WTC11 (cell line): Measurements from ENCODE around the gene CISTR. TPM values are rescaled to one million over a fixed set of nuclear protein-coding genes. Genes with fewer than 3 reads are reported as not detected.

Experiments
- ATAC-seq: fragments of 200-7000 bp; cut with Tn5 transposase; 2 replicates; pipeline ENCODE4 v1.10.0; 2021; ENCODE audit warnings: mild to moderate bottlenecking, moderate library complexity
- CTCF ChIA-PET: fragments of 300-600 bp; sonication (Branson Sonifier 250); formaldehyde crosslinking; loops from one replicate; lab custom pipeline; 2021; ENCODE audit warnings: antibody characterized with exemption; lab: Charles Lee
- POLR2A ChIA-PET: fragments of 350-600 bp; sonication (Branson Sonifier 250); formaldehyde crosslinking; loops from one replicate; lab custom pipeline; 2021; ENCODE audit warnings: antibody characterized with exemption; lab: Charles Lee
- DNase-seq: peaks from one replicate; pipeline ENCODE4 v3.0.0; 2021; ENCODE audit warnings: low spot score
- H3K27ac Mint-ChIP-seq: 2 replicates; pipeline ENCODE4 v1.8.0; 2021; ENCODE audit warnings: mixed read lengths
- H3K27me3 Mint-ChIP-seq: 2 replicates; pipeline ENCODE4 v1.8.0; 2021; ENCODE audit warnings: low read depth, mild to moderate bottlenecking, moderate library complexity, mixed read lengths
- H3K36me3 Mint-ChIP-seq: 2 replicates; pipeline ENCODE4 v1.8.0; 2021; ENCODE audit warnings: mixed read lengths
- H3K4me1 Mint-ChIP-seq: 2 replicates; pipeline ENCODE4 v1.8.0; 2022; ENCODE audit warnings: mixed read lengths
- H3K4me3 Mint-ChIP-seq: 2 replicates; pipeline ENCODE4 v1.8.0; 2021; ENCODE audit warnings: mild to moderate bottlenecking, moderate library complexity, mixed read lengths
- H3K9me3 Mint-ChIP-seq: 2 replicates; pipeline ENCODE4 v1.8.0; 2021; ENCODE audit warnings: mixed read lengths
- ATF3 ChIP-seq: sonication (generic); formaldehyde crosslinking; conservative IDR thresholded peaks from 2 replicates; pipeline ENCODE4 v1.8.1; 2022; ENCODE audit warnings: mild to moderate bottlenecking, missing genetic modification reagents
- CDX4 ChIP-seq: fragments of 250-450 bp; sonication (Bioruptor Pico); IDR thresholded peaks from 2 replicates; pipeline ENCODE4 v1.9.0; 2021; ENCODE audit warnings: moderate library complexity, mild to moderate bottlenecking, inconsistent platforms, borderline replicate concordance
- FOXK1 ChIP-seq: sonication (generic); formaldehyde crosslinking; IDR thresholded peaks from 2 replicates; pipeline ENCODE4 v1.8.0; 2022; ENCODE audit warnings: mild to moderate bottlenecking, moderate library complexity, missing genetic modification reagents
- FOXP1 ChIP-seq: sonication (generic); formaldehyde crosslinking; IDR thresholded peaks from 2 replicates; pipeline ENCODE4 v1.8.0; 2022; ENCODE audit warnings: missing genetic modification reagents, mild to moderate bottlenecking, moderate library complexity, borderline replicate concordance
- FOXP4 ChIP-seq: sonication (generic); formaldehyde crosslinking; IDR thresholded peaks from 2 replicates; pipeline ENCODE4 v1.8.0; 2022; ENCODE audit warnings: mild to moderate bottlenecking, missing genetic modification reagents
- IRF2 ChIP-seq: sonication (generic); formaldehyde crosslinking; IDR thresholded peaks from 2 replicates; pipeline ENCODE4 v1.8.0; 2022; ENCODE audit warnings: low read depth, missing genetic modification reagents, borderline replicate concordance
- JUN ChIP-seq: sonication (generic); formaldehyde crosslinking; IDR thresholded peaks from 2 replicates; pipeline ENCODE4 v1.8.0; 2023; ENCODE audit warnings: mild to moderate bottlenecking, missing genetic modification reagents
- KAT7 ChIP-seq: sonication (generic); formaldehyde crosslinking; IDR thresholded peaks from 2 replicates; pipeline ENCODE4 v1.8.1; 2023; ENCODE audit warnings: missing genetic modification reagents, mild to moderate bottlenecking, borderline replicate concordance
- MAX ChIP-seq: sonication (generic); formaldehyde crosslinking; IDR thresholded peaks from 2 replicates; pipeline ENCODE4 v1.8.0; 2022; ENCODE audit warnings: mild to moderate bottlenecking, missing genetic modification reagents
- MLX ChIP-seq: sonication (generic); formaldehyde crosslinking; IDR thresholded peaks from 2 replicates; pipeline ENCODE4 v1.8.1; 2023; ENCODE audit warnings: mild to moderate bottlenecking, missing genetic modification reagents, moderate library complexity
- MXD4 ChIP-seq: fragments of 250-450 bp; sonication (Bioruptor Pico); IDR thresholded peaks from 2 replicates; pipeline ENCODE4 v1.8.0; 2021; ENCODE audit warnings: mild to moderate bottlenecking, moderate library complexity, borderline replicate concordance
- NR2C2 ChIP-seq: sonication (generic); formaldehyde crosslinking; IDR thresholded peaks from 2 replicates; pipeline ENCODE4 v1.8.0; 2022; ENCODE audit warnings: mild to moderate bottlenecking, missing genetic modification reagents
- PRRX2 ChIP-seq: fragments of 250-450 bp; sonication (Bioruptor Pico); IDR thresholded peaks from 2 replicates; pipeline ENCODE4 v1.8.0; 2021; ENCODE audit warnings: mild to moderate bottlenecking
- RELA ChIP-seq: sonication (generic); formaldehyde crosslinking; IDR thresholded peaks from 2 replicates; pipeline ENCODE4 v1.8.1; 2022; ENCODE audit warnings: missing genetic modification reagents, mild to moderate bottlenecking, borderline replicate concordance
- RORB ChIP-seq: fragments of 250-450 bp; sonication (Bioruptor Pico); IDR thresholded peaks from 2 replicates; pipeline ENCODE4 v1.9.0; 2021; ENCODE audit warnings: mild to moderate bottlenecking
- SOX15 ChIP-seq: fragments of 250-450 bp; sonication (Bioruptor Pico); IDR thresholded peaks from 2 replicates; pipeline ENCODE4 v1.9.0; 2021; ENCODE audit warnings: mild to moderate bottlenecking
- STAT6 ChIP-seq: sonication (generic); formaldehyde crosslinking; conservative IDR thresholded peaks from 2 replicates; pipeline ENCODE4 v1.8.1; 2023; ENCODE audit warnings: mild to moderate bottlenecking, low read depth, missing genetic modification reagents, moderate library complexity
- TEAD1 ChIP-seq: sonication (generic); formaldehyde crosslinking; IDR thresholded peaks from 2 replicates; pipeline ENCODE4 v1.8.0; 2022; ENCODE audit warnings: mild to moderate bottlenecking, missing genetic modification reagents
- USF1 ChIP-seq: sonication (generic); formaldehyde crosslinking; IDR thresholded peaks from 2 replicates; pipeline ENCODE4 v1.8.0; 2022; ENCODE audit warnings: mild to moderate bottlenecking, missing genetic modification reagents
- USF2 ChIP-seq: sonication (generic); formaldehyde crosslinking; IDR thresholded peaks from 2 replicates; pipeline ENCODE4 v1.8.1; 2023; ENCODE audit warnings: mild to moderate bottlenecking, missing genetic modification reagents, moderate library complexity
- ZNF317 ChIP-seq: sonication (generic); formaldehyde crosslinking; IDR thresholded peaks from 2 replicates; pipeline ENCODE4 v1.8.1; 2023; ENCODE audit warnings: low read depth, mild to moderate bottlenecking, moderate library complexity, missing genetic modification reagents, borderline replicate concordance
- ZNF396 ChIP-seq: fragments of 250-450 bp; sonication (Bioruptor Pico); IDR thresholded peaks from 2 replicates; pipeline ENCODE4 v1.8.0; 2021; ENCODE audit warnings: mild to moderate bottlenecking, moderate library complexity, borderline replicate concordance
- ZNF423 ChIP-seq: fragments of 250-450 bp; sonication (Bioruptor Pico); IDR thresholded peaks from 2 replicates; pipeline ENCODE4 v2.1.2; 2022; ENCODE audit warnings: mild to moderate bottlenecking, moderate library complexity
- total RNA-seq: library from RNA; stranded (reverse); gene quantifications from 3 replicates; pipeline ENCODE4 v1.2.3, GENCODE V29; 2021

CISTR gene
- total RNA-seq, 1 experiment from 2014 or later: 0.81 TPM

- TF ChIP-seq USF2 (CRISPR knock-in tag) (no peak), RELA (no peak), NR2C2 (CRISPR knock-in tag) (no peak), ATF3 (no peak), FOXK1 (no peak), FOXP4 (CRISPR knock-in tag) (no peak), MAX (CRISPR knock-in tag) (no peak)
Measured at GRCh38 chr12:53776872-53777271, 25.1 kb upstream of the CISTR start (continued).

- no peaks in the 10 kb centered on the region; the same call in none of the 2 replicates for H3K27me3 Mint-ChIP-seq
- no peaks in the 10 kb centered on the region for H3K9me3 Mint-ChIP-seq
- ChIA-PET CTCF (interaction anchor here (1.4 kb wide), 1 partner anchor 18 kb away, joined by 6 read pairs; no protein-coding TSS in a partner anchor), POLR2A (no interaction called here)
- TF ChIP-seq ZNF423 (CRISPR knock-in tag): no peak
- no peak for TF ChIP-seq PRRX2 (CRISPR knock-in tag)
- TF ChIP-seq RORB (CRISPR knock-in tag): no peak
- TF ChIP-seq FOXP1 (CRISPR knock-in tag): no peak
- no peak for TF ChIP-seq SOX15 (CRISPR knock-in tag)
- TF ChIP-seq MXD4 (CRISPR knock-in tag): no peak
- no peak for TF ChIP-seq TEAD1 (CRISPR knock-in tag)
- no peak for TF ChIP-seq USF1 (CRISPR knock-in tag)
- TF ChIP-seq IRF2 (CRISPR knock-in tag): no peak
- no peak for TF ChIP-seq CDX4 (CRISPR knock-in tag)
- no peak for TF ChIP-seq JUN (CRISPR knock-in tag)
- TF ChIP-seq ZNF317 (CRISPR knock-in tag): no peak
- TF ChIP-seq STAT6 (CRISPR knock-in tag): no peak
- no peak for TF ChIP-seq KAT7
- TF ChIP-seq MLX (CRISPR knock-in tag): no peak
- no peak for TF ChIP-seq ZNF396 (CRISPR knock-in tag)
- no peak for ATAC-seq
- no peaks in the 10 kb centered on the region for H3K36me3 Mint-ChIP-seq
- no peak overlapping the region for H3K4me3 Mint-ChIP-seq
- H3K27ac Mint-ChIP-seq: no peak overlapping the region
- peaks cover 3% of the 10 kb centered on the region for H3K4me1 Mint-ChIP-seq
- DNase-seq: no peak
Measured at GRCh38 chr12:53775478-53776145, 23.8 kb upstream of the CISTR start.
